ENCODE data around the gene FAM13A.

FAM13A gene

DNA sequence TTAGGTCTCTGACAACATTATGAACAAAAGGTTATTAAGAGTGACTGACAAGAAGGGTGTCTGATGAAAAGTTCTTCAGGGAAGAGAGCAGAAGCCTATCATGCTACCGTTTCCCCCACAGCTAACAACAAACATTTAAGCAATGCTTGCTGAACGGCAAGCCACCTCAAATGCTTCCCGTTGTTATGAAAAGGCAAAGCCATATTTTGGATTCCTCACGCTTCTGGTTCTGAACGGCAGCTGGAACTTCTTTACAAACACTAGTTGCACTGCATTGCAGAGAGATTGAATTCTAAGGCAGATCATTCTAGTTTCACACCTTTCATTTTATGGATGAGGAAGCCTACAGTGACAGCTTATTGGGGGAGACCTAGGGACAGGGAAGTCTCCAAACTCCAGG is 310.8 kb downstream of the FAM13A start:
- DNase-seq (ENCODE audit: low read depth), result no peak
- TF ChIP-seq, protein P1, sequence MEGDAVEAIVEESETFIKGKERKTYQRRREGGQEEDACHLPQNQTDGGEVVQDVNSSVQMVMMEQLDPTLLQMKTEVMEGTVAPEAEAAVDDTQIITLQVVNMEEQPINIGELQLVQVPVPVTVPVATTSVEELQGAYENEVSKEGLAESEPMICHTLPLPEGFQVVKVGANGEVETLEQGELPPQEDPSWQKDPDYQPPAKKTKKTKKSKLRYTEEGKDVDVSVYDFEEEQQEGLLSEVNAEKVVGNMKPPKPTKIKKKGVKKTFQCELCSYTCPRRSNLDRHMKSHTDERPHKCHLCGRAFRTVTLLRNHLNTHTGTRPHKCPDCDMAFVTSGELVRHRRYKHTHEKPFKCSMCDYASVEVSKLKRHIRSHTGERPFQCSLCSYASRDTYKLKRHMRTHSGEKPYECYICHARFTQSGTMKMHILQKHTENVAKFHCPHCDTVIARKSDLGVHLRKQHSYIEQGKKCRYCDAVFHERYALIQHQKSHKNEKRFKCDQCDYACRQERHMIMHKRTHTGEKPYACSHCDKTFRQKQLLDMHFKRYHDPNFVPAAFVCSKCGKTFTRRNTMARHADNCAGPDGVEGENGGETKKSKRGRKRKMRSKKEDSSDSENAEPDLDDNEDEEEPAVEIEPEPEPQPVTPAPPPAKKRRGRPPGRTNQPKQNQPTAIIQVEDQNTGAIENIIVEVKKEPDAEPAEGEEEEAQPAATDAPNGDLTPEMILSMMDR (IDR thresholded peaks at IDR 0.05; ENCODE audit: control insufficient read depth, extremely low read depth, insufficient read depth), result no peak
- no peak overlapping the region for H3K4me3 ChIP-seq (ENCODE audit: low read depth, low read length)

DNA sequence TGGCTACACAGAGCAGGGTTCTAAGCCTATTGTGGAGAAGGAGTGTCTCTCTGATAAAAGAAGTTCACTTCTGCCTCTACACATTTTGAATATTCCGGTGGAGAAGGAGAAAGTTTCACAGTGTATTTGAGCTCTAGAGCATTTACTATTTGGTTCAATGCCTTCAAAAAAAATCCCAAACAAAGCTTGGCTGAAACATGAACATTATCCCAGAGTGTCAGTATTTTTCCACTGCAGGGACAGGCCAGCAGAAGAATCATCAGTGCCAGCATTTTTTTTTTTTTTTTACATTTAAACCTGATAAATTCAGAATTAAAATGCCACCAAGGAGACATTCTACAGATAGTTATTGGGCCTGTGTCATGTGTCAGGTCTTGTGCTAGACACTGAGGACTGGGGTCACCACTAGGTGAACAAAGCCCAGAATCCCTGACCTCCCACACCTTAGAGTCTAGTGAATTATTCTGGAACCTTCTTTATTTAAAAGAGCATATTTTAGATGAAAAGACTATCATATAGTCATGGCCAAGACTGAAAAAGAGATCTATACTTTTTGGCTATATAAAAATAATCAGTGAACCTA is 311.3 kb downstream of the FAM13A start:
- DNase-seq (ENCODE audit: low read depth), result no peak
- TF ChIP-seq, protein P1 (IDR thresholded peaks at IDR 0.05; ENCODE audit: control insufficient read depth, extremely low read depth, insufficient read depth), result no peak
- H3K4me3 ChIP-seq (ENCODE audit: low read depth, low read length), result no peak overlapping the region

DNA sequence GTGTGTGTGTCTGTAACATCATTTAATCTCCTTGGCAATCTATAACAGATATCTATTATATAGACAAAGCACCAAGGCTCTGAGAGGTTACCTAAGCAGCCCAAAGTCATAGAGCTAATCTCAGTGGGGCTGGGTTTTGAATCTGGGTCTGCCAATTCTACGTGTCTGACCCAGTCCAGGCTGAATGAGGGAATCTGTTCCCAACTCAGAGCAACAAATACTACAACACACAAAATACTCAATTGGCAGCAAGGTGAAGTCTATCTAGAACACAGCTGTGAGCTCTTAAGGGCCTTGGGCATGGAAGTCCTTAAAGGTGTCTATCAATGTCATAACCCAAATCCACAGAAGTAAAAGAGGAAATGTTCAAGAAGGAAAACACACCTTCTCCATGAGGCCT is 311.8 kb downstream of the FAM13A start:
- DNase-seq (ENCODE audit: low read depth), result no peak
- H3K4me3 ChIP-seq (ENCODE audit: low read depth, low read length), result no peak overlapping the region
- TF ChIP-seq, protein P1 (IDR thresholded peaks at IDR 0.05; ENCODE audit: control insufficient read depth, extremely low read depth, insufficient read depth), result no peak

DNA sequence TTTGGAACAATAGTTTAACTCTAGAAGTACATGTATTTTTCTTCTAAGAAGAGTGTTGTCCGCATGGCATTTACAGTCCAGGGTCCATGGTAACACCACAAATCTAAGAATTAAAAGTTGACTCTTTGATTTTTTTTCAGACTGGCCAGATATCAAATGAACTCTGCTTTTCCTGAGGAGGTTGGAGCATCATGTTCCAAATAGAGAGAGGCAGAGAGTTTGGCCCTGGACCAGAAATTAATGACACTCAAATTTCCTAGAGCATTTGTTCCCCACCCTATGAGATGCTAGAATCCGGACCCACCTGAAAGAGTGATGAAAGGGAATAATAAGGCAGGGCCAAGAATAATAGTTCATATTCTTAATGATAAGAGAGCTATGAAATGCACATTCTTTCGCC is 312.4 kb downstream of the FAM13A start:
- TF ChIP-seq, protein P1 (IDR thresholded peaks at IDR 0.05; ENCODE audit: control insufficient read depth, extremely low read depth, insufficient read depth), result no peak
- no peak for DNase-seq (ENCODE audit: low read depth)
- no peak overlapping the region for H3K4me3 ChIP-seq (ENCODE audit: low read depth, low read length)

DNA sequence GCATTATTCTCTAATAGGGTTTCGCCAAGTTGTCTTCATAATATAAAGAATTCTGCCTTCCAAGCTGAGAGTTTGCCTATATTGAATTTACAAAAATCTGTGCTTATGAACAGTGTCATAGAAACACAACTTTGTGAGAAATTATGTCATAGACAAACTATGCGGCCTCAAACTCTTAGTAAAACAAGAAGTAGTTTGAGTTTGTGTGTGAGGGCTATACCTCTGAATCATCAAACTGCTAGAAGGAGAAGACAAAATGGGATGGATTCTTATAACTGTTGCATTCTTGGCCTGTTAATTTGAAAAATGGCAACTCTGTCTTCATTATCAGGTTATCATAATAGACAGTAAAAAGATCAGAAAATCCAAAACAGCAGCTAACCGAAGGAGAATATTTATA is 313.3 kb downstream of the FAM13A start:
- DNase-seq (ENCODE audit: low read depth), result no peak
- no peak overlapping the region for H3K4me3 ChIP-seq (ENCODE audit: low read depth, low read length)
- TF ChIP-seq, protein P1 (IDR thresholded peaks at IDR 0.05; ENCODE audit: control insufficient read depth, extremely low read depth, insufficient read depth), result no peak

DNA sequence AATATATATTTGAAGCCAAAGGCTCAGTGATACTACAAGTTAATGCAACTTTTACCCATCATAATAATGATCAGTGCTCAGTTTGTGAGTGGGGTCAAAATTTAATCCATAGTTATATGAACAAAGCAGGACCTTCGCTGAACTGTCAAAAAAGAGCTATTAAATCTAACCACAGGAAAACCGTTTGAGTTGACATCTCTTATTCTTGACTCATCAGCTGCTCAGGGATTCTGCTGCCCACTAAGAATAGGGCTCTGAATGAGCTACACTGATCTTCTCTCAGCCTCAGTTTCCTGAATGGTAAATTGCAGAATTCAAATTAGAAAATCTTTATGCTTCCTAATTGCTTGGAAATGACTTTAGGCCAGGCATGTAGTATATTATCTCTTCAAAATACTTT is 314.4 kb downstream of the FAM13A start:
- TF ChIP-seq, protein P1 (IDR thresholded peaks at IDR 0.05; ENCODE audit: control insufficient read depth, extremely low read depth, insufficient read depth), result no peak
- DNase-seq (ENCODE audit: low read depth), result no peak
- no peak overlapping the region for H3K4me3 ChIP-seq (ENCODE audit: low read depth, low read length)

DNA sequence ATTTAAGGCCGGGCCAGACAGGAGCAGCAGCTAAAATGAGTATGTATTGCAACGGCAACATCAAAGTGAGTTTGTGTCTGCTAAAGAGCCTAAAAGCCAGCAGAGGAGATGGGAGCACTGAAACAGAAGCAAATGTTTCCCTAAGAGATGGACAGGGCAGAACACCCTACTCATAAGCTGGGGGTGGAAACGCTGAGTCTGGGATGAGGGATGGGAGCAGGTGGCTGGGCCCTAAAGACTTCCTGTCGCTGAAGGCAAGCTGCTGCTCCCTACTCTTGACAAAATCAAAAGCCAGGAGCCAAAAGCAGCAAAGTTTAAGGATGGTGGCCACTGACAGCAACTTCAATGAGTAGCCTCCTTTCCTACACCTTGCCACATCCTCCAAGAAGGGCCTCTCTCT is 318.8 kb downstream of the FAM13A start:
- H3K4me3 ChIP-seq (ENCODE audit: low read depth, low read length), result no peak overlapping the region
- TF ChIP-seq, protein P1 (IDR thresholded peaks at IDR 0.05; ENCODE audit: control insufficient read depth, extremely low read depth, insufficient read depth), result no peak
- DNase-seq (ENCODE audit: low read depth), result no peak

Data from LNCaP clone FGC (cell line).